ENCODE results near the gene GPC5. TPM values are rescaled to one million over a fixed set of nuclear protein-coding genes. Genes with fewer than 3 reads are reported as not detected.

The GPC5 gene
- total RNA-seq, 1 experiment from 2014 or later: 0.21 TPM

GRCh38 chr13:91739751-91740150, 341.3 kb downstream of the GPC5 start:
- no peak for DNase-seq (ENCODE audit: low spot score)
- no peaks in the 10 kb centered on the region for H3K27me3 ChIP-seq (replicated peaks; ENCODE audit: insufficient read depth, low read depth, low read length, poor library complexity)
- no peaks in the 10 kb centered on the region for H3K9me3 ChIP-seq (ENCODE audit: low read depth, low read length, poor library complexity, severe bottlenecking)
- TF ChIP-seq CTCF (conservative IDR thresholded peaks at IDR 0.05; ENCODE audit: low read depth, low read length): no peak
- TF ChIP-seq EZH2 (IDR thresholded peaks at IDR 0.05; ENCODE audit: borderline replicate concordance, low read depth, low read length, poor library complexity, severe bottlenecking): no peak
- H3K4me3 ChIP-seq (ENCODE audit: low read depth, low read length, poor library complexity, severe bottlenecking): no peak overlapping the region
- H3K27ac ChIP-seq (ENCODE audit: low read depth, low read length, poor library complexity, severe bottlenecking): no peak overlapping the region
- POLR2A ChIA-PET (ENCODE audit: low non-redundant PET): no interaction called here
- BruUV-seq (replicated peaks): no TSS peak
- H3K4me1 ChIP-seq (ENCODE audit: insufficient read depth, low read length, poor library complexity, severe bottlenecking): no peaks in the 10 kb centered on the region
- H3K36me3 ChIP-seq (ENCODE audit: insufficient read depth, low read length, poor library complexity, severe bottlenecking): no peaks in the 10 kb centered on the region
- intact Hi-C loops (cut with micrococcal nuclease; ENCODE audit: unreplicated experiment): no loop called here
- CTCF ChIA-PET: no interaction called here

GRCh38 chr13:91740756-91741155, 342.3 kb downstream of the GPC5 start:
- no peaks in the 10 kb centered on the region for H3K4me1 ChIP-seq (ENCODE audit: insufficient read depth, low read length, poor library complexity, severe bottlenecking)
- no peaks in the 10 kb centered on the region for H3K27me3 ChIP-seq (replicated peaks; ENCODE audit: insufficient read depth, low read depth, low read length, poor library complexity)
- no TSS peak for BruUV-seq (replicated peaks)
- TF ChIP-seq EZH2 (IDR thresholded peaks at IDR 0.05; ENCODE audit: borderline replicate concordance, low read depth, low read length, poor library complexity, severe bottlenecking) (no peak), CTCF (conservative IDR thresholded peaks at IDR 0.05; ENCODE audit: low read depth, low read length) (no peak)
- H3K27ac ChIP-seq (ENCODE audit: low read depth, low read length, poor library complexity, severe bottlenecking): no peak overlapping the region
- intact Hi-C loops (cut with micrococcal nuclease; ENCODE audit: unreplicated experiment): no loop called here
- CTCF ChIA-PET: no interaction called here
- no peaks in the 10 kb centered on the region for H3K9me3 ChIP-seq (ENCODE audit: low read depth, low read length, poor library complexity, severe bottlenecking)
- DNase-seq (ENCODE audit: low spot score): no peak
- H3K4me3 ChIP-seq (ENCODE audit: low read depth, low read length, poor library complexity, severe bottlenecking): no peak overlapping the region
- no peaks in the 10 kb centered on the region for H3K36me3 ChIP-seq (ENCODE audit: insufficient read depth, low read length, poor library complexity, severe bottlenecking)
- POLR2A ChIA-PET (ENCODE audit: low non-redundant PET): no interaction called here

- H3K27ac ChIP-seq (ENCODE audit: low read depth, low read length, poor library complexity, severe bottlenecking): no peak overlapping the region
- no peaks in the 10 kb centered on the region for H3K4me1 ChIP-seq (ENCODE audit: insufficient read depth, low read length, poor library complexity, severe bottlenecking)
- BruUV-seq (replicated peaks): no TSS peak
- no peaks in the 10 kb centered on the region for H3K9me3 ChIP-seq (ENCODE audit: low read depth, low read length, poor library complexity, severe bottlenecking)
- TF ChIP-seq EZH2 (IDR thresholded peaks at IDR 0.05; ENCODE audit: borderline replicate concordance, low read depth, low read length, poor library complexity, severe bottlenecking): no peak
- no peak for TF ChIP-seq CTCF (conservative IDR thresholded peaks at IDR 0.05; ENCODE audit: low read depth, low read length)
- no peaks in the 10 kb centered on the region for H3K27me3 ChIP-seq (replicated peaks; ENCODE audit: insufficient read depth, low read depth, low read length, poor library complexity)
- ChIA-PET CTCF (no interaction called here), POLR2A (ENCODE audit: low non-redundant PET) (no interaction called here)
- no peak overlapping the region for H3K4me3 ChIP-seq (ENCODE audit: low read depth, low read length, poor library complexity, severe bottlenecking)
- DNase-seq (ENCODE audit: low spot score): no peak
- no peaks in the 10 kb centered on the region for H3K36me3 ChIP-seq (ENCODE audit: insufficient read depth, low read length, poor library complexity, severe bottlenecking)
- intact Hi-C loops (cut with micrococcal nuclease; ENCODE audit: unreplicated experiment): no loop called here
Observed at GRCh38 chr13:91741925-91742324, 343.5 kb downstream of the GPC5 start.

Measured in A673 (cell line).